DOHH2 (cell line): ENCODE measurements around the gene SYT14.
"Not testable (repeated sequence)": the region's sequence is repeated elsewhere in the genome, so short reads cannot be mapped to it uniquely, and the experiment has no call there.

Experiments
- H3F3A ChIP-seq: fragments of 200-600 bp; sonication (generic), shearing (Covaris generic); 2 replicates; pipeline ENCODE4 v1.6.0; 2016; ENCODE audit warnings: antibody characterized with exemption, mild to moderate bottlenecking; ENCODE audit not compliant: control insufficient read depth, insufficient read depth
- H3K27ac ChIP-seq: fragments of 200-600 bp; sonication (generic); 2 replicates; pipeline ENCODE4 v1.5.1; 2014; ENCODE audit warnings: low read depth, mild to moderate bottlenecking, low read length, moderate library complexity
- H3K27me3 ChIP-seq: fragments of 200-600 bp; sonication (generic); 2 replicates; pipeline ENCODE4 v1.6.1; 2014; ENCODE audit warnings: mild to moderate bottlenecking, low read length, mixed read lengths; ENCODE audit not compliant: control insufficient read depth
- H3K36me3 ChIP-seq: fragments of 200-600 bp; sonication (generic); 2 replicates; pipeline ENCODE4 v1.6.1; 2014; ENCODE audit warnings: mild to moderate bottlenecking, low read length, moderate library complexity, mixed read lengths; ENCODE audit not compliant: control insufficient read depth
- H3K4me1 ChIP-seq: fragments of 200-600 bp; sonication (generic); 2 replicates; pipeline ENCODE4 v1.6.1; 2014; ENCODE audit warnings: mild to moderate bottlenecking, low read length, mixed read lengths; ENCODE audit not compliant: control insufficient read depth
- H3K4me2 ChIP-seq: fragments of 200-600 bp; sonication (generic); 2 replicates; pipeline ENCODE4 v1.6.0; 2014; ENCODE audit warnings: mild to moderate bottlenecking, low read length, moderate library complexity
- H3K4me3 ChIP-seq: fragments of 200-600 bp; sonication (generic); 2 replicates; pipeline ENCODE4 v1.5.1; 2014; ENCODE audit warnings: mild to moderate bottlenecking, low read length, mixed read lengths
- H3K79me2 ChIP-seq: fragments of 200-600 bp; sonication (generic); 2 replicates; pipeline ENCODE4 v1.6.1; 2014; ENCODE audit warnings: mild to moderate bottlenecking, low read length, mixed read lengths; ENCODE audit not compliant: control insufficient read depth
- H3K9me2 ChIP-seq: fragments of 200-600 bp; sonication (generic); replicated peaks from 2 replicates; pipeline ENCODE4 v1.6.1; 2014; ENCODE audit warnings: mild to moderate bottlenecking, low read length, mixed read lengths; ENCODE audit not compliant: control insufficient read depth
- H3K9me3 ChIP-seq: fragments of 200-600 bp; sonication (generic); 2 replicates; pipeline ENCODE4 v1.6.1; 2014; ENCODE audit warnings: antibody characterized with exemption, low read length, mixed read lengths; ENCODE audit not compliant: control insufficient read depth, insufficient read depth
- H4K20me1 ChIP-seq: fragments of 200-600 bp; sonication (generic); 2 replicates; pipeline ENCODE4 v1.6.0; 2014; ENCODE audit warnings: low read depth, mild to moderate bottlenecking, antibody characterized with exemption, low read length, moderate library complexity; ENCODE audit not compliant: control insufficient read depth, insufficient read depth
- CTCF ChIP-seq: fragments of 200-600 bp; sonication (generic); IDR thresholded peaks from one replicate; pipeline ENCODE4 v1.5.1; 2014; ENCODE audit warnings: antibody characterized with exemption, mild to moderate bottlenecking, low read depth, low read length; ENCODE audit not compliant: poor library complexity, severe bottlenecking
- EZH2phosphoT487 ChIP-seq: fragments of 200-600 bp; sonication (generic); IDR thresholded peaks from 2 replicates; pipeline ENCODE4 v1.6.1; 2017; ENCODE audit warnings: borderline replicate concordance, mild to moderate bottlenecking, antibody characterized with exemption, low read length, moderate library complexity, mixed read lengths

SYT14 gene

GRCh38 chr1:210174133-210174532, 236.1 kb downstream of the SYT14 start:
- H3K4me3 ChIP-seq, result no peak overlapping the region
- H3K27me3 ChIP-seq, result no peaks in the 10 kb centered on the region
- H3K4me1 ChIP-seq, result no peaks in the 10 kb centered on the region
- no peaks in the 10 kb centered on the region for H3K79me2 ChIP-seq
- H4K20me1 ChIP-seq, result no peaks in the 10 kb centered on the region
- H3K27ac ChIP-seq, result no peak overlapping the region
- TF ChIP-seq CTCF (no peak), EZH2phosphoT487 (no peak)
- no peaks in the 10 kb centered on the region for H3K36me3 ChIP-seq
- no peaks in the 10 kb centered on the region for H3F3A ChIP-seq
- no peaks in the 10 kb centered on the region for H3K9me3 ChIP-seq
- H3K9me2 ChIP-seq, result no peaks in the 10 kb centered on the region
- H3K4me2 ChIP-seq, result no peak overlapping the region

- no peaks in the 10 kb centered on the region for H3K4me1 ChIP-seq
- TF ChIP-seq EZH2phosphoT487, result no peak
- TF ChIP-seq CTCF, result no peak
- no peaks in the 10 kb centered on the region for H3F3A ChIP-seq
- H3K9me3 ChIP-seq, result no peaks in the 10 kb centered on the region
- H4K20me1 ChIP-seq, result no peaks in the 10 kb centered on the region
- no peak overlapping the region for H3K4me3 ChIP-seq
- H3K36me3 ChIP-seq, result no peaks in the 10 kb centered on the region
- H3K9me2 ChIP-seq, result no peaks in the 10 kb centered on the region
- H3K79me2 ChIP-seq, result no peaks in the 10 kb centered on the region
- no peak overlapping the region for H3K4me2 ChIP-seq
- H3K27ac ChIP-seq, result no peak overlapping the region
- H3K27me3 ChIP-seq, result no peaks in the 10 kb centered on the region
Measured at GRCh38 chr1:210185063-210185462, 247.0 kb downstream of the SYT14 start.

GRCh38 chr1:210187849-210188606, 250.0 kb downstream of the SYT14 start:
- H3K9me2 ChIP-seq, H3K4me3 ChIP-seq, H4K20me1 ChIP-seq, H3K27me3 ChIP-seq, H3F3A ChIP-seq, H3K36me3 ChIP-seq, H3K9me3 ChIP-seq, H3K4me1 ChIP-seq, H3K4me2 ChIP-seq, H3K27ac ChIP-seq, H3K79me2 ChIP-seq: not testable (repeated sequence)

- H3K4me3 ChIP-seq, result no peak overlapping the region
- H3K36me3 ChIP-seq, result no peaks in the 10 kb centered on the region
- no peaks in the 10 kb centered on the region for H3F3A ChIP-seq
- H3K4me1 ChIP-seq, result no peaks in the 10 kb centered on the region
- H3K27me3 ChIP-seq, result no peaks in the 10 kb centered on the region
- TF ChIP-seq CTCF (no peak), EZH2phosphoT487 (no peak)
- no peaks in the 10 kb centered on the region for H4K20me1 ChIP-seq
- H3K9me2 ChIP-seq, result no peaks in the 10 kb centered on the region
- no peak overlapping the region for H3K4me2 ChIP-seq
- no peak overlapping the region for H3K27ac ChIP-seq
- no peaks in the 10 kb centered on the region for H3K9me3 ChIP-seq
- no peaks in the 10 kb centered on the region for H3K79me2 ChIP-seq
Measured at GRCh38 chr1:210189426-210189825, 251.4 kb downstream of the SYT14 start.
